ENCODE data around the gene DPP6. TPM values are rescaled to one million over a fixed set of nuclear protein-coding genes. Genes with fewer than 3 reads are reported as not detected.

The DPP6 gene
- total and polyA plus RNA-seq, 10 donors = 0.11 to 8.7 (median 3.0) TPM

GRCh38 chr7:154302380-154302779 is 250.2 kb downstream of the DPP6 start:
- intact Hi-C loops (cut with DNase I; ENCODE audit: low total_unique reads) = no loop called here
- TF ChIP-seq CTCF (IDR thresholded peaks at IDR 0.05 in 8 of 11, conservative IDR thresholded peaks at IDR 0.05 in 3 of 11) (no peak), POLR2AphosphoS5 (IDR thresholded peaks at IDR 0.05) (no peak), POLR2A (IDR thresholded peaks at IDR 0.05) (no peak)
- Histone ChIP-seq H3K4me1 (no peaks in the 10 kb centered on the region), H3K27ac (no peak overlapping the region), H3K27me3 (replicated peaks in 1 of 7) (peaks cover 0 to 24% (median 0%) of the 10 kb centered on the region in 7 donors), H3K36me3 (no peaks in the 10 kb centered on the region), H3K4me3 (no peak overlapping the region), H3K9me3 (peaks cover 0 to 14% (median 1%) of the 10 kb centered on the region in 8 donors)
- WGBS, 5 donors = 78 to 81% (median 79%) methylated on average over 2 of the region's 2 CpGs
- DNase-seq = peak; percentile 15

DNA sequence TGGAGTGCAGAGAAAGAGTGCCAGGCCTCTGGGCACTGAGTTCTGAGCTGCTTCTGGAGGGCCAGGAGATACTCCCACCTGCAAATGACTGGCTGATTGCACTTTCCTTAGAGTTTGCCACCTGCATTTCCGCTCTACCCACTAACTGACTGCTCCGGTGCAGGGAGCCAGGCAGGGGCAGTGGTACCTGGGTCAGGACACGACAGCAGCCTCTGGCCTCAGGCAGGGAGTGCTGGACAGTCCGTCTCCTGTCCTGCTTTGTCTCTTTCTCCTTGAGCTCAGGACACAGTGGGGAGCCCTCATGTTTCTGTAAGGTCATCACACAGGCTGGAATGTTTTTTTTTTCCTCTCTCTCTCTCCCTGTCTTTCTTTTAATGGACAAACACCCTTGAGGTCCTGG is 252.0 kb downstream of the DPP6 start:
- peaks cover 0 to 14% (median 1%) of the 10 kb centered on the region in 8 donors for H3K9me3 ChIP-seq
- WGBS, 5 donors = 45 to 59% (median 58%) methylated on average over 4 of the region's 4 CpGs
- peaks cover 0 to 24% (median 0%) of the 10 kb centered on the region in 7 donors for H3K27me3 ChIP-seq (replicated peaks in 1 of 7)
- TF ChIP-seq POLR2A (IDR thresholded peaks at IDR 0.05) (no peak), CTCF (IDR thresholded peaks at IDR 0.05 in 8 of 11, conservative IDR thresholded peaks at IDR 0.05 in 3 of 11) (no peak), POLR2AphosphoS5 (IDR thresholded peaks at IDR 0.05) (no peak)
- no peaks in the 10 kb centered on the region for H3K4me1 ChIP-seq
- intact Hi-C loops (cut with DNase I; ENCODE audit: low total_unique reads) = no loop called here
- no peaks in the 10 kb centered on the region for H3K36me3 ChIP-seq
- DNase-seq = no peak
- H3K27ac ChIP-seq = no peak overlapping the region
- H3K4me3 ChIP-seq = no peak overlapping the region

- no peak for DNase-seq
- Histone ChIP-seq H3K27ac (no peak overlapping the region), H3K9me3 (peaks cover 0 to 11% (median 0%) of the 10 kb centered on the region in 8 donors), H3K27me3 (replicated peaks in 1 of 7) (peaks cover 0 to 24% (median 0%) of the 10 kb centered on the region in 7 donors), H3K4me3 (no peak overlapping the region), H3K4me1 (no peaks in the 10 kb centered on the region), H3K36me3 (no peaks in the 10 kb centered on the region)
- intact Hi-C loops (cut with DNase I; ENCODE audit: low total_unique reads) = no loop called here
- 11 to 28% (median 15%) methylated on average over 24 to 57 of the region's 57 CpGs for WGBS, 5 donors
- no peak for TF ChIP-seq CTCF (IDR thresholded peaks at IDR 0.05 in 8 of 11, conservative IDR thresholded peaks at IDR 0.05 in 3 of 11)
- no peak for TF ChIP-seq POLR2AphosphoS5 (IDR thresholded peaks at IDR 0.05)
- no peak for TF ChIP-seq POLR2A (IDR thresholded peaks at IDR 0.05)
Observed at GRCh38 chr7:154304740-154305700, 252.8 kb downstream of the DPP6 start.

GRCh38 chr7:154306036-154306435 is 253.8 kb downstream of the DPP6 start:
- Histone ChIP-seq H3K27ac (no peak overlapping the region), H3K4me1 (no peaks in the 10 kb centered on the region), H3K9me3 (peaks cover 0 to 8% (median 0%) of the 10 kb centered on the region in 8 donors), H3K27me3 (replicated peaks in 1 of 7) (peaks cover 0 to 24% (median 0%) of the 10 kb centered on the region in 7 donors), H3K4me3 (no peak overlapping the region), H3K36me3 (no peaks in the 10 kb centered on the region)
- no peak for TF ChIP-seq POLR2A (IDR thresholded peaks at IDR 0.05)
- DNase-seq = no peak
- WGBS, 5 donors = 86 to 88% (median 88%) methylated on average over 18 of the region's 18 CpGs
- intact Hi-C loops (cut with DNase I; ENCODE audit: low total_unique reads) = no loop called here
